Ishikawa (cell line): ENCODE measurements around the gene SS18.

ENCODE experiments used
- CEBPB ChIP-seq: IDR thresholded peaks from 2 replicates; pipeline ENCODE4 v1.6.1; 2012
- CREB1 ChIP-seq: IDR thresholded peaks from 2 replicates; pipeline ENCODE4 v1.6.1; 2012; ENCODE audit warnings: low read depth
- EGR1 ChIP-seq: IDR thresholded peaks from 2 replicates; pipeline ENCODE4 v1.6.1; 2012
- EP300 ChIP-seq: IDR thresholded peaks from 2 replicates; pipeline ENCODE4 v1.6.1; 2012; ENCODE audit warnings: borderline replicate concordance
- FOXM1 ChIP-seq: IDR thresholded peaks from 2 replicates; pipeline ENCODE4 v1.6.1; 2012; ENCODE audit warnings: low read depth, borderline replicate concordance
- NFIC ChIP-seq: IDR thresholded peaks from 2 replicates; pipeline ENCODE4 v1.6.1; 2012
- RAD21 ChIP-seq: IDR thresholded peaks from 2 replicates; pipeline ENCODE4 v1.6.1; 2012; ENCODE audit warnings: low read depth
- TAF1 ChIP-seq: IDR thresholded peaks from 2 replicates; pipeline ENCODE4 v1.6.1; 2012; ENCODE audit warnings: low read depth, mild to moderate bottlenecking
- TCF12 ChIP-seq: IDR thresholded peaks from 2 replicates; pipeline ENCODE4 v1.6.1; 2012; ENCODE audit warnings: low read depth
- TEAD4 ChIP-seq: IDR thresholded peaks from 2 replicates; pipeline ENCODE4 v1.6.1; 2012
- YY1 ChIP-seq: IDR thresholded peaks from 2 replicates; pipeline ENCODE4 v1.6.1; 2012; ENCODE audit warnings: low read depth
- TF ChIP-seq, protein P1 (sequence below): IDR thresholded peaks from 2 replicates; pipeline ENCODE4 v1.6.1; 2012
- TF ChIP-seq, protein P2 (sequence below): IDR thresholded peaks from 2 replicates; pipeline ENCODE4 v1.6.1; 2012; ENCODE audit warnings: low read depth, mild to moderate bottlenecking
- TF ChIP-seq, protein P3 (sequence below): IDR thresholded peaks from 2 replicates; pipeline ENCODE4 v1.6.1; 2012

DNA sequence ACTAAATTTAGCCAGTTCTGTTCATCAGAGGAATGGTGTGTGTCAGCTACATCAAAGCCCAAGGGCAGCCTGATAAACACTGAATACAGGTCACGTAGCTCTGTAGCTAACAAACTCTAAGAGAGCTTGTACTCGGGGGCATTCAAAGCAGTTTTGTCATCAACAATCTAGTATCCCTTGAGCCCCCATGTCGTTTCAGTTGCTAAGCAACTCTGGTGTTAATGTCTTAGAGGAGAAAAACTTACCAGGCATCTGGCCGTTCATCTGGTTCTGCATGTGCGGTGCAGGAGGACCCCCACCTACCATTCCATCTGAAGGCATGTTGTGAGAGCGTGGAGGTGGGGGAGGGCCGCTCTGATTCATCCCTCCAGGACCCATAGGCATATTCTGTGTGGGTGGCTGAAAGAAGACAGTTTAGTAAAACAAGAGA lies 33.1 kb downstream of the SS18 start:
- TF ChIP-seq, protein P1, sequence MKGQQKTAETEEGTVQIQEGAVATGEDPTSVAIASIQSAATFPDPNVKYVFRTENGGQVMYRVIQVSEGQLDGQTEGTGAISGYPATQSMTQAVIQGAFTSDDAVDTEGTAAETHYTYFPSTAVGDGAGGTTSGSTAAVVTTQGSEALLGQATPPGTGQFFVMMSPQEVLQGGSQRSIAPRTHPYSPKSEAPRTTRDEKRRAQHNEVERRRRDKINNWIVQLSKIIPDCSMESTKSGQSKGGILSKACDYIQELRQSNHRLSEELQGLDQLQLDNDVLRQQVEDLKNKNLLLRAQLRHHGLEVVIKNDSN, result no peak
- TF ChIP-seq CEBPB, result no peak
- no peak for TF ChIP-seq EP300
- TF ChIP-seq YY1, result no peak
- TF ChIP-seq, protein P2, sequence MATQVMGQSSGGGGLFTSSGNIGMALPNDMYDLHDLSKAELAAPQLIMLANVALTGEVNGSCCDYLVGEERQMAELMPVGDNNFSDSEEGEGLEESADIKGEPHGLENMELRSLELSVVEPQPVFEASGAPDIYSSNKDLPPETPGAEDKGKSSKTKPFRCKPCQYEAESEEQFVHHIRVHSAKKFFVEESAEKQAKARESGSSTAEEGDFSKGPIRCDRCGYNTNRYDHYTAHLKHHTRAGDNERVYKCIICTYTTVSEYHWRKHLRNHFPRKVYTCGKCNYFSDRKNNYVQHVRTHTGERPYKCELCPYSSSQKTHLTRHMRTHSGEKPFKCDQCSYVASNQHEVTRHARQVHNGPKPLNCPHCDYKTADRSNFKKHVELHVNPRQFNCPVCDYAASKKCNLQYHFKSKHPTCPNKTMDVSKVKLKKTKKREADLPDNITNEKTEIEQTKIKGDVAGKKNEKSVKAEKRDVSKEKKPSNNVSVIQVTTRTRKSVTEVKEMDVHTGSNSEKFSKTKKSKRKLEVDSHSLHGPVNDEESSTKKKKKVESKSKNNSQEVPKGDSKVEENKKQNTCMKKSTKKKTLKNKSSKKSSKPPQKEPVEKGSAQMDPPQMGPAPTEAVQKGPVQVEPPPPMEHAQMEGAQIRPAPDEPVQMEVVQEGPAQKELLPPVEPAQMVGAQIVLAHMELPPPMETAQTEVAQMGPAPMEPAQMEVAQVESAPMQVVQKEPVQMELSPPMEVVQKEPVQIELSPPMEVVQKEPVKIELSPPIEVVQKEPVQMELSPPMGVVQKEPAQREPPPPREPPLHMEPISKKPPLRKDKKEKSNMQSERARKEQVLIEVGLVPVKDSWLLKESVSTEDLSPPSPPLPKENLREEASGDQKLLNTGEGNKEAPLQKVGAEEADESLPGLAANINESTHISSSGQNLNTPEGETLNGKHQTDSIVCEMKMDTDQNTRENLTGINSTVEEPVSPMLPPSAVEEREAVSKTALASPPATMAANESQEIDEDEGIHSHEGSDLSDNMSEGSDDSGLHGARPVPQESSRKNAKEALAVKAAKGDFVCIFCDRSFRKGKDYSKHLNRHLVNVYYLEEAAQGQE, result no peak
- TF ChIP-seq CREB1, result no peak
- no peak for TF ChIP-seq NFIC
- TF ChIP-seq RAD21, result no peak
- TF ChIP-seq TAF1, result no peak
- TF ChIP-seq, protein P3, sequence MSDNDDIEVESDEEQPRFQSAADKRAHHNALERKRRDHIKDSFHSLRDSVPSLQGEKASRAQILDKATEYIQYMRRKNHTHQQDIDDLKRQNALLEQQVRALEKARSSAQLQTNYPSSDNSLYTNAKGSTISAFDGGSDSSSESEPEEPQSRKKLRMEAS, result no peak
- TF ChIP-seq EGR1, result no peak
- no peak for TF ChIP-seq TEAD4
- no peak for TF ChIP-seq FOXM1
- no peak for TF ChIP-seq TCF12
